C4-2B (cell line): ENCODE data around the gene NBEAL2.

Experiments used
- H3K27ac ChIP-seq: fragments of 450-650 bp; 2 replicates; pipeline ENCODE4 v1.5.1; 2017
- ZFX ChIP-seq: fragments of 450-650 bp; IDR thresholded peaks from 2 replicates; pipeline ENCODE4 v1.6.1; 2017
- TF ChIP-seq, protein P1 (sequence below): fragments of 450-650 bp; conservative IDR thresholded peaks from 2 replicates; pipeline ENCODE4 v1.5.1; 2017; ENCODE audit warnings: mild to moderate bottlenecking

NBEAL2 gene

DNA sequence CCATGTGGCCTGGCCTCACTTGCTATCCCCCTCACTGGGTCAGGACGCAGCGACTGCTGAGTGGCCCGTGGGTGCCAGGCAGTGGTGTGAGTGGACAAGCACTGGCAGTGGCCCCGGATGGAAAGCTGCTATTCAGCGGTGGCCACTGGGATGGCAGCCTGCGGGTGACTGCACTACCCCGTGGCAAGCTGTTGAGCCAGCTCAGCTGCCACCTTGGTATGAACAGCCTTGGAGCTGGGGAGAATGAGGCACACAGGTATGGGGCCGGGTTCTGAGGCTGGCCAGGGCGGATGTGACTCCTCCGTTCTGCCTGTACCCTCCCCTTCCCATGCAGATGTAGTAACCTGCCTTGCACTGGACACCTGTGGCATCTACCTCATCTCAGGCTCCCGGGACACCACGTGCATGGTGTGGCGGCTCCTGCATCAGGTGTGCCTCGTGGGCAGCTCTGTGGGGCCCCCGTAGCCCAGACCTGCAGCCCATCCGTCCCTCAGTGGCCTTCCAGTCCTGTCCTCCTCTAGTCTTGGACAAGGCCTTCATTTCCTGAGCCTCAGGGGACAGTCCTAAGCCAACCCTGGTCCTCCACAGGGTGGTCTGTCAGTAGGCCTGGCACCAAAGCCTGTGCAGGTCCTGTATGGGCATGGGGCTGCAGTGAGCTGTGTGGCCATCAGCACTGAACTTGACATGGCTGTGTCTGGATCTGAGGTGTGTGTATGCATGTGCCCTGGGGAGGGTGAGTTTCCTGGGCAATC lies 28.2 kb downstream of the NBEAL2 start:
- TF ChIP-seq, protein P1, sequence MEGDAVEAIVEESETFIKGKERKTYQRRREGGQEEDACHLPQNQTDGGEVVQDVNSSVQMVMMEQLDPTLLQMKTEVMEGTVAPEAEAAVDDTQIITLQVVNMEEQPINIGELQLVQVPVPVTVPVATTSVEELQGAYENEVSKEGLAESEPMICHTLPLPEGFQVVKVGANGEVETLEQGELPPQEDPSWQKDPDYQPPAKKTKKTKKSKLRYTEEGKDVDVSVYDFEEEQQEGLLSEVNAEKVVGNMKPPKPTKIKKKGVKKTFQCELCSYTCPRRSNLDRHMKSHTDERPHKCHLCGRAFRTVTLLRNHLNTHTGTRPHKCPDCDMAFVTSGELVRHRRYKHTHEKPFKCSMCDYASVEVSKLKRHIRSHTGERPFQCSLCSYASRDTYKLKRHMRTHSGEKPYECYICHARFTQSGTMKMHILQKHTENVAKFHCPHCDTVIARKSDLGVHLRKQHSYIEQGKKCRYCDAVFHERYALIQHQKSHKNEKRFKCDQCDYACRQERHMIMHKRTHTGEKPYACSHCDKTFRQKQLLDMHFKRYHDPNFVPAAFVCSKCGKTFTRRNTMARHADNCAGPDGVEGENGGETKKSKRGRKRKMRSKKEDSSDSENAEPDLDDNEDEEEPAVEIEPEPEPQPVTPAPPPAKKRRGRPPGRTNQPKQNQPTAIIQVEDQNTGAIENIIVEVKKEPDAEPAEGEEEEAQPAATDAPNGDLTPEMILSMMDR: no peak
- no peak for TF ChIP-seq ZFX
- H3K27ac ChIP-seq: no peak overlapping the region

DNA sequence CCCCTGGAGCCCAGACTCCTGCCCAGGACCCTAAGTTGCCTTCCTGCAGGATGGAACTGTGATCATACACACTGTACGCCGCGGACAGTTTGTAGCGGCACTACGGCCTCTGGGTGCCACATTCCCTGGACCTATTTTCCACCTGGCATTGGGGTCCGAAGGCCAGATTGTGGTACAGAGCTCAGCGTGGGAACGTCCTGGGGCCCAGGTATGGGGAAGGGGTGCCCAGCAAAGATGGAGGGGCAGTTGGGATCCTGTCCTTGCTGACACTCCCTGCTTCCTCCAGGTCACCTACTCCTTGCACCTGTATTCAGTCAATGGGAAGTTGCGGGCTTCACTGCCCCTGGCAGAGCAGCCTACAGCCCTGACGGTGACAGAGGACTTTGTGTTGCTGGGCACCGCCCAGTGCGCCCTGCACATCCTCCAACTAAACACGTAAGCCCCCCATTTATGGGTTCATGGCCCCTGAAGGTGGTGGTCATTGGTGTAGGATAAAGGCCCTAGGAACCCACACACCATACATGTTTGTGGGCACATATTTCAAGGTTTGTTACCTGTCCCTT lies 28.8 kb downstream of the NBEAL2 start:
- TF ChIP-seq, protein P1: no peak
- TF ChIP-seq ZFX: no peak
- no peak overlapping the region for H3K27ac ChIP-seq

DNA sequence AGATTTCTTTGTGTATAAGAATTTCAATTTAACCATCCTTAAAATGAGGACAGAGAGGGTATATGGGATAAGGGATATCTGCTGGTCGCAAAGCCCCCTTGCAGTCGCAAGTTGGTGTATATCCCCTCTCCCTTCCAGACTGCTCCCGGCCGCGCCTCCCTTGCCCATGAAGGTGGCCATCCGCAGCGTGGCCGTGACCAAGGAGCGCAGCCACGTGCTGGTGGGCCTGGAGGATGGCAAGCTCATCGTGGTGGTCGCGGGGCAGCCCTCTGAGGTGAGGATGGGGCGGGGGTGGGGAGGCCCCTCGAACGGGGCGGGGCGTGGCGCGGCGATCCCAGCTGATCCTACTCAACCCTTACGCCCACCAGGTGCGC lies 29.4 kb downstream of the NBEAL2 start:
- TF ChIP-seq, protein P1: no peak
- TF ChIP-seq ZFX: no peak
- no peak overlapping the region for H3K27ac ChIP-seq

DNA sequence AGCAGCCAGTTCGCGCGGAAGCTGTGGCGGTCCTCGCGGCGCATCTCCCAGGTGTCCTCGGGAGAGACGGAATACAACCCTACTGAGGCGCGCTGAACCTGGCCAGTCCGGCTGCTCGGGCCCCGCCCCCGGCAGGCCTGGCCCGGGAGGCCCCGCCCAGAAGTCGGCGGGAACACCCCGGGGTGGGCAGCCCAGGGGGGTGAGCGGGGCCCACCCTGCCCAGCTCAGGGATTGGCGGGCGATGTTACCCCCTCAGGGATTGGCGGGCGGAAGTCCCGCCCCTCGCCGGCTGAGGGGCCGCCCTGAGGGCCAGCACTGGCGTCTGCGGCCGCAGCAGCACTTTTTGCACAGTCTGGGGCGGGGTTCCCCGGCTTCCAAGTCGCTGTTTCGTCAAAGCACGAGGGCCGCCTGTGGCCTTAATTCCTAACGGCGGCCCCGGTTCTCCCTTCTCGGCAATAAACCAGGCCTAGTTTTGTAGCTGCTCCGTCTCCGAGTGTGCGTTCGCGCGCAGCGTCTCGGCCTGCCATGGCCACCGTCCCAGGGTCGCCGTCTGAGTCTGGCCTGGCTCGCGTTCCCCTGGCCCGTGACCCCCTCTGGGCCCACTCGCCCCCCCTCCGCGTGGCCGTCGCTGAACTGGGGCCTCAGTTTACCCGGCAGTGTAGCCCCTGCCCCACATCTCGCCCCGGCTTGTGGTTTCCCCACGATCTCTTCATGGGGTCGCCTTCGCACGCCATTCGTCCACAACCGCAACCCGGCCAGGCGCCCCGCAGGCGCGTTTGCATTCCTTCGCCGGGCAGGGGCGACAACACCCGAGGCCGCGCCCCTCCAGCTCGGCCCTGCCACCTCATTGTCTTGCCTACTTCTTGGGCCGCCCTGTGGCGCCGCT lies 30.0 kb downstream of the NBEAL2 start:
- H3K27ac ChIP-seq: no peak overlapping the region
- TF ChIP-seq, protein P1: no peak

DNA sequence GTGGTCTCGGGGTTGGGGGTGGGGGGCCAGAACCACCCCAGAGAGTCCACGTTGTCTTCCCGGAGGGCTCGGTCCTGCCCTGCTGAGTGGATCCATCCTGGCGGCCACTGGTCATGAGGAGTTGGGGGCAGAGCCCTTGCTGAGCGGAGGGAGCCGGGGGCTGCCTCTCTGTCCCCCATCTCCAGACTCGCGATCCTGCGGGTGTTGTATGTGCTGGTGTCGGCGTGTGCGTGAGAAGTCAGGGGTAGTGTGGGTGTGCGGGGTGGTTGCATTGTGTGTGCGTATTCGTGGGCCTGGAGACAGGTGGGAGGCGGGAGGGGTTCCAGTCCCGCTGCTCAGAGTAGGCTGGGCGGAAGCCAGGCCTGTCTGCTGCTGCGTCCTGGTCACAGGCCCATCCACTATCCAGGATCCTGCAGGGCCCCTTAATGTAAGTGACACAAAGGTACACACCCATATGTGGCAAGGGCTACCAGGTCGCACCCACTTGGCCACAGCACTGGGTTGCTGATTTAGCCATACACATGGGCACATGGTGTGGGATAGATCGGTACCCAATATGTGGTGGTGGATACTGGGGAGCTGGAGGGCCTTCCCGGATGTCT lies 30.7 kb downstream of the NBEAL2 start:
- H3K27ac ChIP-seq: no peak overlapping the region
- no peak for TF ChIP-seq ZFX
- TF ChIP-seq, protein P1: no peak

DNA sequence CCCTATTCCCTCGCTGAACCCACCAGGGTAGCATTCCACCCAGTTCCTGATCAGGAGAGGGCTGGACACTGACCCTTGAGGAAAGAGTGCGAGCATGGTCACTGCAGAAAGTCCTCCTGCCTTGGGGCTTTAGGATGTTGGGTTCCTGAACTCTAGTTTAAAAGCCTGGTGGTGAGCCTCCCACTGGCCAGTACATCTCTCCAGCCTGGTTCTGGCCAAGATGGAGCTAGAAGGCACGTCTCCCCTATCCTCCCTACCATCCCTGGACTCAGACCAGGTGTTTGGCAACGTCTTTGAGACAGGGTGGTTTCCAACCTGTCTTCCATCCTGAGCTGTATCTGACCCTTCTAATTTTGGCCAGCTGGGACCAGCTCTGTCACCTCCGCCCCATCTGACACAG lies 31.4 kb downstream of the NBEAL2 start:
- TF ChIP-seq ZFX: no peak
- TF ChIP-seq, protein P1: no peak
- no peak overlapping the region for H3K27ac ChIP-seq
